GM19035 (cell line): ENCODE data around the gene RPL37.
"Not testable (repeated sequence)": the region's sequence is repeated elsewhere in the genome, so short reads cannot be mapped to it uniquely, and the experiment has no call there.

ENCODE experiments used
- ATAC-seq: cut with Tn5 transposase; IDR thresholded peaks from one replicate; pipeline ENCODE4 v1.9.1; 2021; ENCODE audit not compliant: unreplicated experiment

Gene RPL37

GRCh38 chr5:40797273-40798011 is 37.6 kb downstream of the RPL37 start:
- peak; percentile 45 for ATAC-seq

- ATAC-seq, result no peak
Observed at GRCh38 chr5:40796487-40796889, 38.5 kb downstream of the RPL37 start.

- ATAC-seq, result not testable (repeated sequence)
Observed at GRCh38 chr5:40794877-40795276, 40.1 kb downstream of the RPL37 start.

GRCh38 chr5:40794340-40794739 is 40.7 kb downstream of the RPL37 start:
- ATAC-seq, result not testable (repeated sequence)

DNA sequence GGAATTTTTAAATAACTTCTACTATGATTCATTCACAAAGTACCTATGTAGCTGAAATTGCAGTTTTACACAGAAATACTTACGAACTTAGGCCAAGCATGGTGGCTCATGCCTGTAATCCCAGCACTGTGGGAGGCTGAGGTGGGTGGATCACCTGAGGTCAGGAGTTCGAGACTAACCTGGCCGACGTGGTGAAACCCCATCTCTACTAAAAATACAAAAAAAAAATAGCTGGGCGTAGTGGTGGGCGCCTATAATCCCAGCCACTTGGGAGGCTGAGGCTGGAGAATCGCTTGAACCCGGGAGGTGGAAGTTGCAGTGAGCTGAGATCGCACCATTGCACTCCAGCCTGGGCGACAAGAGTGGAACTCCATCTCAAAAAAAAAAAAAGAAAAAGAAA is 42.3 kb downstream of the RPL37 start:
- not testable (repeated sequence) for ATAC-seq

GRCh38 chr5:40791715-40792139 is 43.3 kb downstream of the RPL37 start:
- ATAC-seq, result no peak

GRCh38 chr5:40790947-40791593 is 44.0 kb downstream of the RPL37 start:
- ATAC-seq, result no peak

GRCh38 chr5:40788941-40789340 is 46.1 kb downstream of the RPL37 start:
- not testable (repeated sequence) for ATAC-seq

GRCh38 chr5:40787986-40788385 is 47.0 kb downstream of the RPL37 start:
- no peak for ATAC-seq

- ATAC-seq, result not testable (repeated sequence)
Observed at GRCh38 chr5:40786664-40787063, 48.4 kb downstream of the RPL37 start.

GRCh38 chr5:40784916-40785315 is 50.1 kb downstream of the RPL37 start:
- no peak for ATAC-seq

DNA sequence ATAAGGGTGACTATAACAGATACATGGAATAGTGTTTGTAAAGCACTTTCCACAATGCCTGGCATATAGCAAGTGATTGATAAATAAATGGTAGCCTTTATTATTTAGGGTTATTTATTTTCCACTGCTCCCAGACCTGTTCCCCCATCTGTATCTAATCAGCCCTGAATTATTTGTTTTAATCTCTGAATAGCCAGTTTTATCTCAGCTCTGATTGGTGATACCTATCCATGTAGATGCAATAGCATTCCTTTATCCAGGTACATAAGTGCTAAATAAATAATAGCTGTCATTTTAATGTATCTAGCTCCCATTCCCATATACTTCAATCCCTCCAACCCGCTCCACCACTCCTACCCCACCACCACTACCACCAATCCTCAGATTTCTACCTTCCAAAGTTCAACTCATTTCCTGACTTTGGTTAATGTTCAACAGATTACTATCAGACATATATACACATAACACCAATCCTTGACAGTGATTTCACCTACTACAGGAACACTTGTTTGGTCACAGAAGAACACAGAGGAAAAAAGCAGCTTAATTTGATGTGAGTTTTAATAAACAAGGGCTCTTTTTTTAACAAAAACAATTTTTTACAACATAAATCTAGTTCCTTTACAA is 50.9 kb downstream of the RPL37 start:
- no peak for ATAC-seq

DNA sequence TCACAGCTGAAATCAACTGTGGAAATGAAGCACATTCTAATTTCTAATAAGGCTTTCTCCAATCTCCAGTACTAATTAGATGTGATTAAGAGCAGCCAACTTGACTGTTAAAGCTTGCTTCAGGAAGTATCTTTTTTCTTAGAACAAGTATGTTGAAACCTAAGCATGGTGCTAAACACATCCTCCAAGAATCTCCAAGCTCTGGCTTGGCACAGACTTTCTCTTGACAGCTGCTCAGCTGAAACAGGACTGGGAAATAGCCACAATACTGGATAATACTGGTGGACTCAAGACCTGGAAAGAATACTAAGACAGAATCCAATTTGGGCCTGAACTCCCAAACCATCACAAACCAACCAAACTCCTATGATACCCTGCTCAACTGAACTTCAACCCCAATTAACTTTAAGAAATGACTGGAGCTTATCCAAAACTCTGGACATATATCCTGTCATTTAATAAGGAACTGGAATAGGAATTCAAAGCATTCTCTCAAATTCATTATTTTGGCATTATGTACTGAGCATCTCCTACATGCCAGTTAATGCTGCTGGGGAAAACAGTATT is 53.1 kb downstream of the RPL37 start:
- ATAC-seq, result no peak

GRCh38 chr5:40780858-40781257 is 54.2 kb downstream of the RPL37 start:
- no peak for ATAC-seq

DNA sequence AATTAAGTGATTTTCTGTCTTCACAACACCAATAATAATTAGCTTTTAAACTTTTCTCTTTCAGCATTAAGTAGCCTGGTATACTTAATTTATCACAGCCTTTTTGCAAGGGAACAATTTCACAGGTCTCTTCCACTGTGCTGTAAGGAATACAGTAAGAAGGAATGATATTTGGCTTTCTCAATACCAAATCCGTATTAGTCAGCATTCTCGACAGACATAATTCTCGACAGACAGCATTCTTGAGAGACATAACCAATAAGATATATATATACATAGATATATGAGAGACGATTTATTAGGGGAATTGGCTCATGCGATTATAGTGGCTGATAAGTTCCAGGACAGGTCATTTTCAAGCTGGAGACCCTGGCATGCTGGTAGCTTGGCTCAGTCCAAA is 54.8 kb downstream of the RPL37 start:
- ATAC-seq, result no peak

GRCh38 chr5:40779561-40779960 is 55.5 kb downstream of the RPL37 start:
- no peak for ATAC-seq

GRCh38 chr5:40778133-40778532 is 56.9 kb downstream of the RPL37 start:
- ATAC-seq, result no peak

DNA sequence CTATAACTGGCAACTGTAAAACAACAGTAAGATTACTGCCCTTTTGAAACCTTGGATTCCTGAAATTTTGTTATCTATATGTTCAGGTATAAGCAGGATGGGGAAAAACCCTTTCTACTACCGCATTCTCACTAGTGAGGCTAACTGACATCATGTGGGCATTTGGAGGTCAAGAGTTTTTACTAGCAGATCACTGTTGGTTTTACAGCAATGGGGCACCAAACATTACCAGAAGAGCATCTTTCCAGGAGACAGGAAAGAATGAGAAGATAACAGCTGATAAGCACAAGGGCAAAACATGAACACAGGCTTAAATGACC is 58.4 kb downstream of the RPL37 start:
- no peak for ATAC-seq

GRCh38 chr5:40775846-40776657 is 59.0 kb downstream of the RPL37 start:
- no peak for ATAC-seq
